Body of pancreas (tissue), 4 donors: ENCODE results near the gene EME2. TPM values are rescaled to one million over a fixed set of nuclear protein-coding genes. Genes with fewer than 3 reads are reported as not detected.

Experiments used
- ATAC-seq: fragments of 150-250 bp; one replicate; pipeline ENCODE4 v1.9.1; 2016
- DNase-seq, 4 donors: peaks; one replicate each; pipeline ENCODE4 v3.0.0-alpha.2; 2019
- H3K27ac ChIP-seq, 4 donors: fragments of 200-600 bp; sonication (generic); 1 replicate in 3 of 4; 2 replicates in 1 of 4; pipeline versions ENCODE4 v1.5.1 to v1.6.1; 2016 to 2019; ENCODE audit warnings: mild to moderate bottlenecking in 1 of 4, mixed read lengths in 1 of 4, moderate library complexity in 1 of 4
- H3K27me3 ChIP-seq, 2 donors: fragments of 200-600 bp; sonication (generic); one replicate each; pipeline ENCODE4 v1.6.0; 2016; ENCODE audit warnings: mild to moderate bottlenecking in 1 of 2
- H3K36me3 ChIP-seq, 2 donors: fragments of 200-600 bp; sonication (generic); replicated peaks in 1 of 2; 2 replicates each; pipeline ENCODE4 v1.5.1; 2016; ENCODE audit warnings: low read depth in 2 of 2; ENCODE audit not compliant: insufficient read depth in 1 of 2
- H3K4me1 ChIP-seq: fragments of 200-600 bp; sonication (generic); one replicate; pipeline ENCODE4 v1.6.0; 2016
- H3K4me3 ChIP-seq, 2 donors: fragments of 200-600 bp; sonication (generic); 1 replicate in 1 of 2; 2 replicates in 1 of 2; pipeline ENCODE4 v1.5.1; 2016 to 2019
- H3K9me3 ChIP-seq, 3 donors: fragments of 200-600 bp; sonication (generic); 1 replicate in 2 of 3; 2 replicates in 1 of 3; pipeline ENCODE4 v1.5.1; 2016
- POLR2A ChIP-seq, 3 donors: fragments of 450-650 bp; IDR thresholded peaks; one replicate each; pipeline ENCODE4 v1.6.1; 2016; ENCODE audit warnings: antibody characterized with exemption in 3 of 3, mild to moderate bottlenecking in 2 of 3
- WGBS, 2 donors: methylation state at CpG; one replicate each; pipeline ENCODE4 v1.1.5; 2017; 5-methylcytosine and 5-hydroxymethylcytosine counted together
- intact Hi-C: fragments of 100-400 bp; cut with DNase I; formaldehyde crosslinking; loops from one replicate; pipeline ENCODE4 v1.15.1; 2023
- total RNA-seq, 2 donors: library from RNA; depleted of rRNA; stranded (reverse); fragments of >200 nt; gene quantifications; one replicate each; pipeline ENCODE4 v1.1.0, GENCODE V29; 2016
- TF ChIP-seq, protein P1 (sequence below), 7 experiments: fragments of 450-650 bp in 4 of 7; fragments of 200-600 bp in 3 of 7; sonication (generic) in 3 of 7; IDR thresholded peaks; one replicate each; pipeline ENCODE4 v1.5.1; 2016 to 2019; ENCODE audit warnings: antibody characterized with exemption in 7 of 7

Gene EME2
- total RNA-seq, 2 donors from 2014 or later, result 13.5 to 33.3 TPM

DNA sequence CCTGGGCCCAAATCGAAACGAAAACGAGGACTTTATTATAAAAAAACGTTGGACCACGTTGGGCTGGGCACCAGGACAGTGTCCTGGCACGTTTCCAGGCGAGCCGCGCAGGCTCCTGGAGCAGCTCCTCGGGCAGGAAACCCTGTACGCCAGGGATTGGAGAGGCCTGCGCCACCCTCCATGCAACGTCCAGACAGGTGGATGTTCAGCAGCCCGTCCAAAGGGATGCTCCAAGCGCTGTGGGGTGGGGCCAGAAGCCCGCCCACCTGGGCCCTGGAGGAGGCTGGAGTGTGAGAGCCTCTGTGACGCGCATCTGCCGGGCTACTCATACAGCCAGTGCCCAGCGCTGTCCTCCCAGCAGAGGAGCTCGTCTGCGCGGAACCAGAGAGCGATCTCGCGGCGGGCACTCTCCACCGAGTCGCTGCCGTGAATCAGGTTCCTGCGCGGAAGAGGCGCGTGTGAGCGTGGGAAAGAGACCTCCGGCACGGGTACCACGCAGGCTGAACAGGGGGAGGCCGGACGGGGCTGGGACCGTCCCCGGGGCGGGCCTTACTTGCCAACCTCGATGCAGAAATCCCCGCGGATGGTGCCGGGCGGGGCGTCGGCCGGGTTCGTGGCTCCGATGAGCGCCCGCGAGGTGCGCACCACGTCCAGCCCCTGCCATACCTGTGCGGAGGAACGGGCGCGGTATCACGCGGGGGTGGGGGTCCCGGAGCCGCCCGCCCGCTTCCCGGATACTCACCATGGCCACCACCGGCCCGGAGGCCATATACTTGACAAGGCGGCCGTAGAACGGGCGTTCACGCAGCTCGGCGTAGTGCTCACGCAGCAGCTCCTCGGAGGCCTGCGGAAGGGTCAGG is 2.1 kb upstream of the EME2 start:
- peak; percentile 43 for ATAC-seq
- TF ChIP-seq, protein P1, sequence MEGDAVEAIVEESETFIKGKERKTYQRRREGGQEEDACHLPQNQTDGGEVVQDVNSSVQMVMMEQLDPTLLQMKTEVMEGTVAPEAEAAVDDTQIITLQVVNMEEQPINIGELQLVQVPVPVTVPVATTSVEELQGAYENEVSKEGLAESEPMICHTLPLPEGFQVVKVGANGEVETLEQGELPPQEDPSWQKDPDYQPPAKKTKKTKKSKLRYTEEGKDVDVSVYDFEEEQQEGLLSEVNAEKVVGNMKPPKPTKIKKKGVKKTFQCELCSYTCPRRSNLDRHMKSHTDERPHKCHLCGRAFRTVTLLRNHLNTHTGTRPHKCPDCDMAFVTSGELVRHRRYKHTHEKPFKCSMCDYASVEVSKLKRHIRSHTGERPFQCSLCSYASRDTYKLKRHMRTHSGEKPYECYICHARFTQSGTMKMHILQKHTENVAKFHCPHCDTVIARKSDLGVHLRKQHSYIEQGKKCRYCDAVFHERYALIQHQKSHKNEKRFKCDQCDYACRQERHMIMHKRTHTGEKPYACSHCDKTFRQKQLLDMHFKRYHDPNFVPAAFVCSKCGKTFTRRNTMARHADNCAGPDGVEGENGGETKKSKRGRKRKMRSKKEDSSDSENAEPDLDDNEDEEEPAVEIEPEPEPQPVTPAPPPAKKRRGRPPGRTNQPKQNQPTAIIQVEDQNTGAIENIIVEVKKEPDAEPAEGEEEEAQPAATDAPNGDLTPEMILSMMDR (IDR thresholded peaks at IDR 0.05), result peak in 1 of 7 experiments; percentile 20
- TF ChIP-seq POLR2A (IDR thresholded peaks at IDR 0.05), result peak; percentile 18 to 54 (median 46)
- Histone ChIP-seq H3K4me3 (peak overlapping the region; percentile 77 to 95), H3K4me1 (peaks cover 48% of the 10 kb centered on the region), H3K9me3 (no peaks in the 10 kb centered on the region), H3K27ac (peak overlapping the region; percentile 61 to 96 (median 86)), H3K27me3 (no peaks in the 10 kb centered on the region), H3K36me3 (peaks cover 9 to 10% of the 10 kb centered on the region in 2 donors)
- DNase-seq, result peak; percentile 83 to 89 (median 84)
- intact Hi-C loops, result no loop called here
- 0 to 3% methylated on average over 1 to 81 of the region's 81 CpGs for WGBS, 2 donors

DNA sequence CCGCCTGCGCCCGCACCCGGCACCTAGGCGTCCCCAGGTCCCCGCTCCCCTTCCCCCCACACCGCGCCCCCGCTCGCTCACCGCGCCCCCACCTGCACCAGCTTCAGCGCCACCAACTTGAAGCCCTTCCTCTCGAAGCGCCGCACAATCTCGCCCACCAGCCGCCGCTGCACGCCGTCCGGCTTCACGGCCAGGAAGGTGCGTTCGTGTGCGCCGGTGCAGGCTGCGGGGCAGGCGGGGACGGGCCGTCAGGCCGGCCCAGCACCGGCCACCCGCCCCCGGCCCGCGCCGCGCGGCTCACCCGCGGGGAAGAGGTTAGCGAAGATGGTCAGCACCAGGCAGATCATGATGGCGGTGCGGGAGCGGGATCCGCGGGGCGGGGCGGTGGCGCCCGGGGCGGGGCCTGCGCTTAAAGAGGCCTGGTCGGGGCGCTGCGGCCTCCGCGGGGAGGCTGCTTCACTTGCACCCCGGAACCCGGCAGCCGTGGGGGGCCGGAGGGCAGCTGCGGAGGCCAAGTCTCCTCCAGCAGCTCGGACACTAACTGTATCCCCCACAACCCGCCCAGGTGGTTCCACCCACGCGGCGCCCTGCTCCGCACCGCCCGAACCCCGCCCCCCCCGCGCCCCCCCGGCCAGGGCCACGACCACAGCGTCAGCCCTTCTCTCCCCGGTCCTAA is 1.3 kb upstream of the EME2 start, which contains the start of gene NME3:
TSS of gene NME3 (minus strand) at position 356 of the 676 bp plus-strand sequence. CDS start at position 347, 9 bp downstream.
- peak; percentile 74 to 79 (median 78) for DNase-seq
- peak; percentile 45 for ATAC-seq
- no peaks in the 10 kb centered on the region for H3K9me3 ChIP-seq
- 0% methylated on average over 7 to 74 of the region's 79 CpGs for WGBS, 2 donors
- H3K27ac ChIP-seq, result peak within 1 kb of the TSS; percentile 81 to 96 (median 94)
- TF ChIP-seq POLR2A (IDR thresholded peaks at IDR 0.05), result peak in 1 of 3 donors; percentile 25
- TF ChIP-seq, protein P1 (IDR thresholded peaks at IDR 0.05), result no peak
- H3K36me3 ChIP-seq, result peaks cover 3 to 4% of the 10 kb centered on the region in 2 donors
- H3K4me3 ChIP-seq, result peak within 1 kb of the TSS; percentile 77 to 95
- H3K4me1 ChIP-seq, result peaks cover 48% of the 10 kb centered on the region
- intact Hi-C loops, result no loop called here
- no peaks in the 10 kb centered on the region for H3K27me3 ChIP-seq

DNA sequence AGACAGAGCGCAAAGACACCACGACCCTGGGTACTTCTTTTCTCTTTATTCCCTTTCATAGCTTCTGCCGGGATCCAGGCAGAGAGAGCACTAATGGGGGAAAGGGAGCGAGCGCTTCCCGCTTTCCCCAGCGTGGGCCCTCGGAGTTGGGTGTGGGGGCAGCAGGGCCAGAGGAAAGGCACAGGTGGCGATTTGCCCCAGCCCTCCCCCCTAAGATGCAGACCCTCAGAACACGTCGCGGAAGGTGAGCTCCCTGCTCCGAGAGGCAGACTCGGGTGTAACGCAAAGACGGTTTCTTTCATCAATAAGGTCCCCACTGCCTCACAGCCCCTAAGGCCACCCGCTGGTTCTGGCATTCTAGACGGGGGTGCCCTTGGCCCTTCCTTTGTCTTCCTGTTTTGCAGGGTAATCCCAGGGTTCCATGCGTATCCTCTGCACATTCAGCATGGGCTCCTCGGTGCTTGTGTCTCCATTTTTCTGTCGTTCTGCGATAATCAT is 697 bp upstream of the EME2 start:
- DNase-seq (no peak), ATAC-seq (no peak)
- Histone ChIP-seq H3K4me1 (peaks cover 48% of the 10 kb centered on the region), H3K36me3 (peaks cover 4% of the 10 kb centered on the region in 2 donors), H3K27me3 (no peaks in the 10 kb centered on the region), H3K9me3 (no peaks in the 10 kb centered on the region), H3K27ac (peak overlapping the region in 3 of 4 donors; percentile 81 to 96 (median 96)), H3K4me3 (peak overlapping the region; percentile 77 to 95)
- intact Hi-C loops, result no loop called here
- TF ChIP-seq, protein P1 (IDR thresholded peaks at IDR 0.05), result no peak
- TF ChIP-seq POLR2A (IDR thresholded peaks at IDR 0.05), result no peak
- WGBS, 2 donors, result 6 to 8% methylated on average over 11 to 22 of the region's 22 CpGs

DNA sequence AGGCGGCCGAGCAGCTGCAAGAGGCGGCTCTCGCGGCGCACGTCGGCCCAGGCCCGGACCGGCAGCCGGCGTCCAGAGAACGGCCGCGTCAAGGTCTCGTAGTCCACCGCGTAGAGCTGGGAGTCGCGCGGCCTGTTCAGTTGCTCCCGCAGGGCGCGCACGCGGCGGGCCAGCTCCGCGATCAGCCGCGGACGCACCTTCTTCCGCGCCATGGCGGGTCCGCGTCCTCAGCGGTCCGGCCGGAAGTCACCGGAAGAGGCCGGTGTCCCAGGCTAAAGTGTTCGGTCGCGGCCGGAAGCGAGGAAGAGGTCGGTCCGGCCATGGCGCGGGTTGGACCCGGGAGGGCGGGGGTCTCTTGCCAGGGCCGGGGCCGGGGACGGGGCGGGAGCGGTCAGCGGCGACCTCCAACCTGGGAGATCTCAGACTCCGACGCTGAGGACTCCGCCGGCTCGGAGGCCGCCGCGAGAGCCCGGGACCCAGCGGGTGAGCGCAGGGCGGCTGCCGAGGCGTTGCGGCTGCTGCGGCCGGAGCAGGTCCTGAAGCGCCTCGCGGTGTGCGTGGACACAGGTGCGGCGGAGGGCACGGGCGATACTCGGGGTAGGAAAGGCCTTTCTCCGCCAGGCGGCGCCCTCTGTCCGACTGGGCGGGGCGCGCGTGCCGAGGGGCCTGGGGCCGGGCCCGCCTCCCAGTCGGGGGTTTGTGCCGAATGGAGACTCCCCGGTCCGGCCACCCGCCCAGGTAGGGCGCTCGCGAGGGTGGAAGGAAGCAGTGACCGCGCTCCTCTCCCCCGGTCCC is 495 bp downstream of the EME2 start, which contains the start of gene MRPS34:
TSS of gene MRPS34 (minus strand) at position 227 of the 795 bp plus-strand sequence. CDS start at position 212, 15 bp downstream.
- Histone ChIP-seq H3K36me3 (peaks cover 8 to 9% of the 10 kb centered on the region in 2 donors), H3K27ac (peak within 1 kb of the TSS; percentile 81 to 96 (median 94)), H3K4me3 (peak within 1 kb of the TSS; percentile 77 to 95), H3K9me3 (no peaks in the 10 kb centered on the region), H3K4me1 (peaks cover 48% of the 10 kb centered on the region), H3K27me3 (no peaks in the 10 kb centered on the region)
- intact Hi-C loops, result no loop called here
- ATAC-seq (peak; percentile 76), DNase-seq (peak; percentile 86 to 87 (median 86))
- 0% methylated on average over 3 to 88 of the region's 108 CpGs for WGBS, 2 donors
- TF ChIP-seq, protein P1 (IDR thresholded peaks at IDR 0.05), result peak; percentile 71 to 83 (median 73)
- peak; percentile 47 to 77 (median 72) for TF ChIP-seq POLR2A (IDR thresholded peaks at IDR 0.05)
